Measurements from ENCODE around the gene EAPP. TPM values are rescaled to one million over a fixed set of nuclear protein-coding genes. Genes with fewer than 3 reads are reported as not detected.

EAPP gene
- total RNA-seq, 1 experiment from 2014 or later, result 35.0 TPM

DNA sequence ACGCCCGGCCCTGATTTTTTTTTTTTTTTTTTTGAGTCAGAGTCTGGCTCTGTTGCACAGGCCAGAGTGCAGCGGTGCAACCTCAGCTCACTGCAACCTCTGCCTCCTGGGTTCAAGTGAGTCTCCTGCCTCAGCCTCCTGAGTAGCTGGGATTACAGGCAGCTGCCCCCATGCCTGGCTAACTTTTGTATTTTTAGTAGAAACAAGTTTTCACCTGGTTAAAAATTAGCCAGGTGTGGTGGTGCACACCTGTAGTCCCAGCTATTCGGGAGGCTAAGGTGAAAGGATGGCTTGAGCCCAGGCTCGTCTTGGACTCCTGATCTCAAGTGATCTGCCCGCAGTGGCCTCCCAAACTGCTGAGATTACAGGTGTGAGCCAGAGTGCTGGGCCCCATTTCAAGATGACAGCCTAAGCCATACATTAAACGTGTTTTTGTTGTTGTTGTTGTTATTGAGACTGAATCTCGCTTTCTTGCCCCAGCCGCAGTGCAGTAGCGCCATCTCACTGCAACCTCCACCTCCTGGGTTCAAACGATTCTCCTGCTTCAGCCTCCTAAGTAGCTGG lies 42.7 kb upstream of the EAPP start:
- no peak overlapping the region for H4K5ac ChIP-seq (ENCODE audit: insufficient read length, low read depth, low read length)
- Mint-ChIP-seq H3K27me3 (ENCODE audit: low read depth) (no peaks in the 10 kb centered on the region), H3K9me3 (no peaks in the 10 kb centered on the region), H3K36me3 (ENCODE audit: insufficient read depth in 1 of 3, low read depth in 3 of 3) (peaks cover 23 to 74% (median 64%) of the 10 kb centered on the region in 3 experiments), H3K27ac (no peak overlapping the region), H3K4me3 (no peak overlapping the region), H3K4me1 (no peaks in the 10 kb centered on the region)
- no peak overlapping the region for H2AFZ ChIP-seq (ENCODE audit: low read length)
- no peak for DNase-seq
- no peaks in the 10 kb centered on the region for H3K27me3 ChIP-seq (ENCODE audit: insufficient read depth, low read length)
- no peak overlapping the region for H3K23ac ChIP-seq (ENCODE audit: insufficient read length, low read depth, low read length)
- no CpG with 5 or more reads among the region's 11 CpGs for WGBS (ENCODE audit: extremely low coverage, insufficient read length, low lambda C conversion rate)
- no peaks in the 10 kb centered on the region for H4K20me1 ChIP-seq (ENCODE audit: control insufficient read depth, insufficient read depth, insufficient read length)
- no peak overlapping the region for H3K9ac ChIP-seq (ENCODE audit: extremely low read depth, insufficient read length, low read length)
- no peak overlapping the region for H3T11ph ChIP-seq (ENCODE audit: low read length)
- H2BK20ac ChIP-seq (ENCODE audit: low read depth, low read length, poor library complexity, severe bottlenecking), result no peak overlapping the region
- TF ChIP-seq, protein P1, sequence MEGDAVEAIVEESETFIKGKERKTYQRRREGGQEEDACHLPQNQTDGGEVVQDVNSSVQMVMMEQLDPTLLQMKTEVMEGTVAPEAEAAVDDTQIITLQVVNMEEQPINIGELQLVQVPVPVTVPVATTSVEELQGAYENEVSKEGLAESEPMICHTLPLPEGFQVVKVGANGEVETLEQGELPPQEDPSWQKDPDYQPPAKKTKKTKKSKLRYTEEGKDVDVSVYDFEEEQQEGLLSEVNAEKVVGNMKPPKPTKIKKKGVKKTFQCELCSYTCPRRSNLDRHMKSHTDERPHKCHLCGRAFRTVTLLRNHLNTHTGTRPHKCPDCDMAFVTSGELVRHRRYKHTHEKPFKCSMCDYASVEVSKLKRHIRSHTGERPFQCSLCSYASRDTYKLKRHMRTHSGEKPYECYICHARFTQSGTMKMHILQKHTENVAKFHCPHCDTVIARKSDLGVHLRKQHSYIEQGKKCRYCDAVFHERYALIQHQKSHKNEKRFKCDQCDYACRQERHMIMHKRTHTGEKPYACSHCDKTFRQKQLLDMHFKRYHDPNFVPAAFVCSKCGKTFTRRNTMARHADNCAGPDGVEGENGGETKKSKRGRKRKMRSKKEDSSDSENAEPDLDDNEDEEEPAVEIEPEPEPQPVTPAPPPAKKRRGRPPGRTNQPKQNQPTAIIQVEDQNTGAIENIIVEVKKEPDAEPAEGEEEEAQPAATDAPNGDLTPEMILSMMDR (conservative IDR thresholded peaks at IDR 0.05), result no peak
- H3K79me1 ChIP-seq (ENCODE audit: insufficient read depth, low read depth, low read length, poor library complexity, severe bottlenecking), result no peaks in the 10 kb centered on the region
- H3K56ac ChIP-seq (ENCODE audit: insufficient read length, low read depth, low read length), result no peak overlapping the region
- no peak overlapping the region for H3K18ac ChIP-seq (ENCODE audit: insufficient read length, low read depth, low read length)
- no peak overlapping the region for H3K4ac ChIP-seq (ENCODE audit: low read depth, low read length)
- no peak overlapping the region for H2BK12ac ChIP-seq (ENCODE audit: insufficient read length, low read depth, low read length)
- H2BK15ac ChIP-seq (ENCODE audit: low read depth, low read length), result no peak overlapping the region
- H2AK5ac ChIP-seq (ENCODE audit: insufficient read length, low read length), result no peak overlapping the region
- H2BK120ac ChIP-seq (ENCODE audit: low read depth, low read length, poor library complexity, severe bottlenecking), result no peak overlapping the region
- H4K8ac ChIP-seq (replicated peaks; ENCODE audit: insufficient read length, low read depth, low read length), result no peak overlapping the region
- H3K23me2 ChIP-seq (ENCODE audit: insufficient read length, low read depth, low read length, poor library complexity, severe bottlenecking), result no peaks in the 10 kb centered on the region
- no peak overlapping the region for H3K4me2 ChIP-seq (ENCODE audit: insufficient read depth, insufficient read length, low read length)
- no peaks in the 10 kb centered on the region for H3K4me1 ChIP-seq (ENCODE audit: insufficient read depth, low read length)
- H3K14ac ChIP-seq (ENCODE audit: insufficient read depth, low read length), result no peak overlapping the region
- no peak overlapping the region for H2BK5ac ChIP-seq (ENCODE audit: insufficient read length, low read length)
- no peaks in the 10 kb centered on the region for H3K79me2 ChIP-seq (ENCODE audit: insufficient read depth, low read length)
- H3K9me3 ChIP-seq (ENCODE audit: control insufficient read depth, low read depth, low read length), result no peaks in the 10 kb centered on the region
- no peak overlapping the region for H3K27ac ChIP-seq (ENCODE audit: insufficient read length, low read depth, low read length)
- H4K91ac ChIP-seq (ENCODE audit: insufficient read length, low read depth, low read length), result no peak overlapping the region

Data from H9 (cell line).